Gastroesophageal sphincter (tissue), 4 donors: ENCODE measurements around the gene TNC. TPM values are rescaled to one million over a fixed set of nuclear protein-coding genes. Genes with fewer than 3 reads are reported as not detected.

Experiments
- ATAC-seq: fragments of 150-250 bp; one replicate; pipeline ENCODE4 v1.9.1; 2016; ENCODE audit warnings: mild to moderate bottlenecking, moderate library complexity
- H3K27ac ChIP-seq, 4 donors: fragments of 200-600 bp; sonication (generic) in 3 of 4; 1 replicate in 3 of 4; 2 replicates in 1 of 4; pipeline ENCODE4 v1.5.1; 2016 to 2019
- H3K27me3 ChIP-seq: fragments of 200-600 bp; sonication (generic); one replicate; pipeline ENCODE4 v1.5.1; 2019
- H3K36me3 ChIP-seq, 2 donors: fragments of 200-600 bp; sonication (generic); one replicate each; pipeline ENCODE4 v1.5.1; 2019; ENCODE audit warnings: control low read depth in 1 of 2
- H3K4me1 ChIP-seq, 3 donors: fragments of 200-600 bp; sonication (generic); 1 replicate in 2 of 3; 2 replicates in 1 of 3; pipeline ENCODE4 v1.5.1; 2016 to 2019; ENCODE audit warnings: control low read depth in 2 of 3
- H3K4me3 ChIP-seq, 2 donors: fragments of 200-600 bp; sonication (generic); one replicate each; pipeline ENCODE4 v1.5.1; 2019; ENCODE audit warnings: mild to moderate bottlenecking in 1 of 2, moderate library complexity in 1 of 2
- H3K9me3 ChIP-seq, 3 donors: fragments of 200-600 bp; sonication (generic); one replicate each; pipeline ENCODE4 v1.5.1; 2017 to 2019; ENCODE audit warnings: control low read depth in 2 of 3
- CTCF ChIP-seq, 4 experiments: fragments of 200-600 bp in 2 of 4; fragments of 450-650 bp in 2 of 4; sonication (generic) in 1 of 4; IDR thresholded peaks; one replicate each; pipeline ENCODE4 v1.5.1; 2017 to 2019; ENCODE audit warnings: antibody characterized with exemption in 4 of 4, mild to moderate bottlenecking in 2 of 4, moderate library complexity in 2 of 4
- EP300 ChIP-seq: sonication (generic); formaldehyde crosslinking; IDR thresholded peaks from one replicate; pipeline ENCODE4 v1.6.1; 2017; ENCODE audit warnings: antibody characterized with exemption, mild to moderate bottlenecking
- POLR2A ChIP-seq, 2 donors: fragments of 450-650 bp; IDR thresholded peaks; one replicate each; pipeline ENCODE4 v1.6.1; 2017; ENCODE audit warnings: antibody characterized with exemption in 2 of 2, mild to moderate bottlenecking in 2 of 2, moderate library complexity in 1 of 2
- POLR2AphosphoS5 ChIP-seq: sonication (generic); formaldehyde crosslinking; IDR thresholded peaks from one replicate; pipeline ENCODE4 v1.6.1; 2017; ENCODE audit warnings: antibody characterized with exemption
- WGBS, 2 donors: methylation state at CpG; one replicate each; pipeline ENCODE4 v1.1.5; 2018; ENCODE audit warnings: low coverage in 1 of 2; 5-methylcytosine and 5-hydroxymethylcytosine counted together
- total RNA-seq, 4 donors: library from RNA; depleted of rRNA; stranded (reverse); fragments of >200 nt; gene quantifications; one replicate each; pipeline ENCODE4 v1.1.0, GENCODE V29; 2016

Gene TNC
- total RNA-seq, 4 donors from 2014 or later = 194 to 799 (median 466) TPM

DNA sequence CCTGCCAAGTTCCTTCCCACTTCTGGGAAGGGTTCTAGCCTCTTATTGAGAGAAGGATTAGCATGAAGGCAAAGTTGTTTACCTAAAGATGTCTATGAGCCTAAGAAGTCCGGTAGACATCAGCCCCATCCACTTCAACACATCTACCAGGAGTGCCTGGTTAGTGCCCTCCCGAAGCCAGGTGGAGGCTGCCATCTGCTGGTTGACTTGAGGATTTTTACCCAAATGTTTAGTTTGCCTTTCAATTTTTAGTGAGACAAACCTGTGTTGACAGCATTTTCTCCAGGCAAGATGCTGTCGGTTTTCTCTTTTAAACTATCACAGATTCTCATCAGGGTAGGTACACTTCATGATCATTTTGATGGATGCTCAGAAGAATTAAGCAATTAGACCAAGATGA, 104.0 kb downstream of the TNC start:
- H3K4me3 ChIP-seq = no peak overlapping the region
- H3K27me3 ChIP-seq = no peaks in the 10 kb centered on the region
- 0 to 3% methylated on average over 1 to 3 of the region's 3 CpGs for WGBS, 2 donors
- no peaks in the 10 kb centered on the region for H3K9me3 ChIP-seq
- TF ChIP-seq POLR2A (IDR thresholded peaks at IDR 0.05) = no peak
- peak; percentile 80 to 88 (median 82) for TF ChIP-seq CTCF (IDR thresholded peaks at IDR 0.05)
- no peak for TF ChIP-seq EP300
- no peak for TF ChIP-seq POLR2AphosphoS5
- H3K36me3 ChIP-seq = no peaks in the 10 kb centered on the region
- peaks cover 3 to 41% (median 6%) of the 10 kb centered on the region in 3 donors for H3K4me1 ChIP-seq
- no peak overlapping the region for H3K27ac ChIP-seq
- peak; percentile 47 for ATAC-seq

DNA sequence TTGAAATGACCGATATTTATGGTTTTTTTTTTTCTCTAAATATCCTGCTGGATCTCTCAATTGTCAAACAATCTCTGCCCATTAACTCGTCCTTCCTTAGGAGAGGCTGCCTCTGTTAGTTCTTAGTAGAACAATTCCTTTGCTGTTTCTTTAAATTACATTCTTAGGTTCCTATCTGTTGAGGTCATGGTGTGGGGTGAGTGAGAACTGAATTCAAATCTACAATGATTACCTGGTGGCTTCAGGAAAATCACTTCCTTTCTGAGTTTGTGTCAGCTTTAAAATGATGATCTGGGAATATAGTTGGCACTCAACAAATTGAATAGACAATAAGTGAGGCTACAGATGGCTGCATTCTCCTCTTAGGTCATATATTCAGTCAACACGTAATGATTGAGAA, 105.5 kb downstream of the TNC start:
- WGBS, 2 donors = 74 to 100% methylated on average over 2 of the region's 3 CpGs
- Histone ChIP-seq H3K27me3 (no peaks in the 10 kb centered on the region), H3K9me3 (no peaks in the 10 kb centered on the region), H3K27ac (no peak overlapping the region), H3K36me3 (no peaks in the 10 kb centered on the region), H3K4me3 (no peak overlapping the region), H3K4me1 (peaks cover 0 to 27% (median 0%) of the 10 kb centered on the region in 3 donors)
- ATAC-seq = no peak
- TF ChIP-seq EP300 (no peak), CTCF (IDR thresholded peaks at IDR 0.05) (no peak), POLR2A (IDR thresholded peaks at IDR 0.05) (no peak), POLR2AphosphoS5 (no peak)

DNA sequence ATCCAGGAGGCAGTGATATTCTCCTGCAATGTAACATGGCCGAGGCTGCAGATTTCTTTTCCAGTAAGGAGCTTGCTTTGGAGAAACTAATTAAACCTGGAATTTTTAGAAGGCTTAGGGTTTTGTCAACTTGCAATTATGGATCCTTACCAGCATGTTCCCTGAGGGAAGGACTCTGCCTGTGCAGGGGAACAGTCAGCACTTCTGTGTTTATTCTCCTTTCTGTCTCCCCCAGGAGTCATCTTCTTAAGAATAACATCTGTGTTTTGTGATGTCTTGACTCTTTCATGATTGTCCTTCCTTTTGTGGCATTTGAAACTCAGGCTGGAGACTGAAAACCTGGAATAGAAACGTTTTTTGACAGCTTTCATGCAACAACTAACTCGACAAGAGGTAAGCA, 107.1 kb downstream of the TNC start:
- WGBS, 2 donors = 50 to 100% methylated on average over 2 to 3 of the region's 3 CpGs
- TF ChIP-seq POLR2A (IDR thresholded peaks at IDR 0.05) = no peak
- no peak for TF ChIP-seq POLR2AphosphoS5
- no peak for TF ChIP-seq EP300
- TF ChIP-seq CTCF (IDR thresholded peaks at IDR 0.05) = no peak
- peaks cover 0 to 21% (median 0%) of the 10 kb centered on the region in 3 donors for H3K4me1 ChIP-seq
- no peaks in the 10 kb centered on the region for H3K36me3 ChIP-seq
- no peak for ATAC-seq
- H3K4me3 ChIP-seq = no peak overlapping the region
- no peaks in the 10 kb centered on the region for H3K9me3 ChIP-seq
- H3K27me3 ChIP-seq = no peaks in the 10 kb centered on the region
- H3K27ac ChIP-seq = no peak overlapping the region

DNA sequence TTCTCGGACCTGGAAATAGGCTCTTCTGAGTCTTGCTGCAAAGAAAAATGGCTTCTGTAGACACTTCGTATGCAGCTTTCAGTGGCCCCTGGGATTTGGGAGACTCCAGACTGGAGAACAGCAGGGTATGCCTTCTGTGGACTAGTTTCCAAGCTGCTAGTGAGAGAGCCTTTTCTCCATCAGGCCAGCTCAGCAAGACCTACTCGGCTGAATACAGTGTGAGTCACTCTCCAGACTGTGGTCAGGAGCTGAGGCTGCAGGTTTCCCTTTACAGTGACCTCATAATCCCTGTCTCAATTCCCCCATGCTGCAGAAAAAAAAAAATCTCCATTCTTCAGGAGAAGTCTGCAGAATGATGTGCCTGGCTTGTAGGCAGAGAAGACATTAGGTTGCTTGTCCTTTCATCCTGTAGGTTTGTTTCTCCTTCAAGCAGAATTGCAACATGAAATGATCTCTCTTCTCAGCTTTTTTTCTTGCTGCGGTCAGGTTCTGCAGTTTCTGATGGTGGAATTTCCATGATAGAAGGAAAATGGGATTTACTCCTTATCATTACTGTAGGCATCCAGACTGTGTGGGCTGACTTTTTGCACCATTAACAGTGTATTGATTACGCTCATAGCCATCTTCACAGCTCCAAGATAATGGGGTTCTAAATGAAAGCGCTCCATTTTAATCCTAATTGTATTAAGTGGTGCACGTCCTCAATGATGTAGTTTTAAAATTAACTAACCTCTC, 109.3 kb downstream of the TNC start:
- peak; percentile 61 for ATAC-seq
- Histone ChIP-seq H3K27ac (no peak overlapping the region), H3K4me3 (no peak overlapping the region), H3K27me3 (no peaks in the 10 kb centered on the region), H3K9me3 (no peaks in the 10 kb centered on the region), H3K36me3 (no peaks in the 10 kb centered on the region), H3K4me1 (peaks cover 0 to 3% (median 0%) of the 10 kb centered on the region in 3 donors)
- TF ChIP-seq EP300 (no peak), CTCF (IDR thresholded peaks at IDR 0.05) (no peak), POLR2AphosphoS5 (no peak), POLR2A (IDR thresholded peaks at IDR 0.05) (no peak)
- WGBS, 2 donors = 62 to 96% methylated on average over 4 of the region's 7 CpGs

- H3K9me3 ChIP-seq = no peaks in the 10 kb centered on the region
- no peaks in the 10 kb centered on the region for H3K36me3 ChIP-seq
- H3K27ac ChIP-seq = no peak overlapping the region
- H3K4me1 ChIP-seq = peaks cover 0 to 3% (median 0%) of the 10 kb centered on the region in 3 donors
- no peak for TF ChIP-seq CTCF (IDR thresholded peaks at IDR 0.05)
- no peak for TF ChIP-seq POLR2A (IDR thresholded peaks at IDR 0.05)
- no peak for TF ChIP-seq EP300
- no peak for TF ChIP-seq POLR2AphosphoS5
- 78 to 90% methylated on average over 2 of the region's 3 CpGs for WGBS, 2 donors
- no peak for ATAC-seq
- H3K4me3 ChIP-seq = no peak overlapping the region
- no peaks in the 10 kb centered on the region for H3K27me3 ChIP-seq
Observed at GRCh38 chr9:115006660-115007059, 111.3 kb downstream of the TNC start.
